ENCODE results near the gene EXOC3. TPM values are rescaled to one million over a fixed set of nuclear protein-coding genes. Genes with fewer than 3 reads are reported as not detected.

The EXOC3 gene
- total and polyA plus RNA-seq, 2 of the 8 experiments (the other 6 are each of a cell fraction or from before 2014, with no cell fraction given) = 14.4 to 30.0 TPM

DNA sequence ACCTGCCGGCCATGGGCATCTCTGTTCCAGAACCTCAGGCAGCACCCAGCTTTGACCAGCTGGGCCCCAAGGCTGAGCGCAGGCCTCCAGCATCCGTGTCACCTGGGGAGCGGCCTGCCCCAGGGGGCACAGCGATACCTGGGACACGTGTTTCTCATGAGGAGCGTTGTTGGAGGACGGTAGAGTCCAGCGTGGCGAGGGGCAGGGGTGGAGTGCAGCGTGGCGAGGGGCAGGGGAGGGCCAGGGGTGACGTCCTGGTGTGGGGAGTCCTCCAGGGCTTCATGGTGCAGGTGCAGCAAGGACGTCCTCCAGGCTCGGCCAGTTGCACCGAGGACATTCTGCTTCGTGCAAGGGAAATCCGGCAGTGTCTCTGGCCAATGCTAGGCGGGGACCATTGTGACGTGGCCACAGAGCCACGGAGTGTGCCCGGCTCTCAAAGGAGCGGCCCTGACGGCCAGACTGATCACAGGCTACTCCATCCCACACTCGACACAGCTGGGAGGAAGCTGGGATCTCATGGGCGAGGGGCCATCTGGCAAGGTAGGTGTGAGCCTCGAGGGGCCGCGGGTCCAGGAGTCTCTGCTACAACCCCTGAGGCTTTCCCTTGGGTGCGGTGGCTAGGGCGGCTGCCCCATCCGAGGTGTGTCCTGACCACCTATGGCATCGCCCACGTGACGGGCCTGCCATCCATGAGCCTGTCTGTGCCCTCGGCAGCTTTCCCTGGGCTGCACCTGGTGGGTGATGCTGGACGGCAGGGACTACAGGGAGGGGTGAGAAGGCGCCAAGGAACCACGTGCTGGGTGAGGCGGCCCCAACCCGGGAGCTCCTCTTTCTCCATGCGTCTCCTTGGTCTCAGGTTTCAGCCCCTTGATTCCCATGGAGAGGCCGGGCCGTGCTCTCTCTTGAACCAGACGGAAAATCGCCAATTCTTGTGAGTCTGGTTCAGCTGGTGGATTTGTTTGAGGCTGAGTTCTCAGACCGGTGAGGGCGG is 47.4 kb downstream of the EXOC3 start:
- H3K4me3 ChIP-seq (ENCODE audit: extremely low read depth in 1 of 4, insufficient read depth in 2 of 4, low read depth in 3 of 4, low read length in 4 of 4) = no peak overlapping the region
- H2BK20ac ChIP-seq (ENCODE audit: low read length) = no peak overlapping the region
- no peak overlapping the region for H2BK120ac ChIP-seq (replicated peaks; ENCODE audit: low read depth, low read length)
- FAIRE-seq (no peak), DNase-seq (ENCODE audit: low read depth in 1 of 2, low spot score in 2 of 2) (no peak)
- no peak overlapping the region for H2AFZ ChIP-seq (ENCODE audit: low read length)
- WGBS, 2 experiments (ENCODE audit: extremely low coverage in 1 of 2, insufficient coverage in 1 of 2, insufficient read length in 1 of 2, insufficient replicate concordance in 2 of 2, low coverage in 1 of 2, low lambda C conversion rate in 2 of 2, missing lambda C conversion rate in 1 of 2) = 90% methylated on average over 43 of the region's 48 CpGs; no CpG with 5 or more reads in 1 of the 2 experiments
- H4K5ac ChIP-seq (ENCODE audit: insufficient read length, low read depth, low read length) = no peak overlapping the region
- no peak overlapping the region for H3K56ac ChIP-seq (replicated peaks; ENCODE audit: insufficient read length, low read depth, low read length)
- no peak overlapping the region for H3K27ac ChIP-seq (ENCODE audit: low read depth, low read length)
- H3K9me3 ChIP-seq (ENCODE audit: insufficient read depth in 2 of 2, low read depth in 1 of 2, low read length in 1 of 2) = no peaks in the 10 kb centered on the region
- CTCF ChIA-PET (ENCODE audit: partially characterized antibody) = interaction anchor here (1.3 kb wide), 1 partner anchor 11 kb away, joined by 3 read pairs; no protein-coding TSS in a partner anchor
- no peak overlapping the region for H2BK15ac ChIP-seq (ENCODE audit: low read length)
- no peak for TF ChIP-seq HDAC6 (IDR thresholded peaks at IDR 0.05; ENCODE audit: low read depth, low read length)
- no peak for TF ChIP-seq BRCA1 (IDR thresholded peaks at IDR 0.05; ENCODE audit: low read depth, low read length)
- TF ChIP-seq SIX5 (IDR thresholded peaks at IDR 0.05; ENCODE audit: low read depth, low read length) = no peak
- TF ChIP-seq, protein P1, sequence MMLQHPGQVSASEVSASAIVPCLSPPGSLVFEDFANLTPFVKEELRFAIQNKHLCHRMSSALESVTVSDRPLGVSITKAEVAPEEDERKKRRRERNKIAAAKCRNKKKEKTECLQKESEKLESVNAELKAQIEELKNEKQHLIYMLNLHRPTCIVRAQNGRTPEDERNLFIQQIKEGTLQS (IDR thresholded peaks at IDR 0.05; ENCODE audit: insufficient read depth, low read depth, low read length) = no peak
- no peak for TF ChIP-seq POLR2A (IDR thresholded peaks at IDR 0.05; ENCODE audit: control extremely low read depth in 1 of 2, low read depth in 2 of 2, low read length in 2 of 2)
- TF ChIP-seq CBX8 (IDR thresholded peaks at IDR 0.05; ENCODE audit: borderline replicate concordance, low read depth, low read length) = no peak
- no peaks in the 10 kb centered on the region for H3K79me1 ChIP-seq (ENCODE audit: low read depth, low read length)
- no peak overlapping the region for H2BK5ac ChIP-seq (ENCODE audit: low read depth, low read length)
- H4K91ac ChIP-seq (replicated peaks; ENCODE audit: insufficient read length, low read length) = no peak overlapping the region
- no peak overlapping the region for H3K23ac ChIP-seq (ENCODE audit: insufficient read length)
- H3K4me1 ChIP-seq (replicated peaks in 1 of 4; ENCODE audit: control insufficient read depth in 3 of 4, insufficient read depth in 4 of 4, low read length in 3 of 4) = peaks cover 0 to 18% (median 4%) of the 10 kb centered on the region in 4 experiments; a peak in 4 of 7 replicates
- H3K4me2 ChIP-seq (ENCODE audit: insufficient read depth in 1 of 2, low read depth in 2 of 2, low read length in 2 of 2) = no peak overlapping the region
- H3K79me2 ChIP-seq (ENCODE audit: control insufficient read depth in 1 of 2, insufficient read depth in 2 of 2, low read length in 2 of 2) = no peaks in the 10 kb centered on the region
- H2BK12ac ChIP-seq (ENCODE audit: low read depth, low read length) = no peak overlapping the region
- H3K4ac ChIP-seq (replicated peaks; ENCODE audit: insufficient read length, low read depth, low read length) = no peak overlapping the region
- H3K23me2 ChIP-seq (ENCODE audit: low read depth, low read length) = 0 out of 2 replicates have a peak, but pooled peaks cover 1% of the 10 kb centered on the region
- peaks cover 0 to 26% (median 13%) of the 10 kb centered on the region in 4 experiments; a peak in 6 of 7 replicates for H3K27me3 ChIP-seq (replicated peaks in 1 of 4; ENCODE audit: control insufficient read depth in 3 of 4, extremely low read depth in 1 of 4, insufficient read depth in 3 of 4, low read length in 3 of 4)
- no peak overlapping the region for H2AK5ac ChIP-seq (ENCODE audit: low read depth, low read length)
- peak overlapping the region; percentile 11 for H4K8ac ChIP-seq (ENCODE audit: extremely low read depth, insufficient read depth, low read length)
- no peak overlapping the region for H3K14ac ChIP-seq (ENCODE audit: insufficient read length)
- H3K9ac ChIP-seq (replicated peaks in 1 of 4; ENCODE audit: extremely low read depth in 1 of 4, low read depth in 3 of 4, low read length in 3 of 4) = no peak overlapping the region
- no peaks in the 10 kb centered on the region for H4K20me1 ChIP-seq (replicated peaks in 1 of 2; ENCODE audit: control insufficient read depth in 1 of 2, insufficient read depth in 2 of 2, low read length in 2 of 2)
- H3K18ac ChIP-seq (ENCODE audit: extremely low read depth, low read length) = no peak overlapping the region
- POLR2A ChIA-PET (ENCODE audit: partially characterized antibody) = interaction anchor here (0.8 to 1.2 kb wide), 2 partner anchors 17 to 43 kb away, joined by 3 read pairs; no protein-coding TSS in a partner anchor
- no peaks in the 10 kb centered on the region for H3K36me3 ChIP-seq (ENCODE audit: control insufficient read depth in 2 of 4, insufficient read depth in 4 of 4, low read length in 3 of 4)
